ENCODE measurements around the gene DDX42.

The DDX42 gene

DNA sequence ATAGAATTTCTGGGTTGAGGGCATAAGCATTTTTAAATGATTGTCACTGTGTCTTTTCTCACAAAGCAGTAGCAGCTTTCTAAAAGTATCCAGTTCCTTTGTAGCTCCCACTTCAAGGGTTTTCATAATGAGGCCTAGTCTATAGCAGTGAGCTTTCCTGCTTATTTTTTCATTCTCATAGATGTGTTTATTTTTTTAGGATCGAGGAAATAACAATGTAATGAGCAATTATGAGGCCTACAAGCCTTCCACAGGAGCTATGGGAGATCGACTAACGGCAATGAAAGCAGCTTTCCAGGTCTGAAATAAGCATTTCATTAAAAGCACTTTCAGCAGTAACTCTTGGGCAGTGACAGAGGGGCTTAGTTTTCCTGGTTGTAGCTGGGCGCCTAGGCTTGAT lies 42.7 kb downstream of the DDX42 start:
- DNase-seq = no peak
- intact Hi-C loops (cut with DNase I) = no loop called here

DNA sequence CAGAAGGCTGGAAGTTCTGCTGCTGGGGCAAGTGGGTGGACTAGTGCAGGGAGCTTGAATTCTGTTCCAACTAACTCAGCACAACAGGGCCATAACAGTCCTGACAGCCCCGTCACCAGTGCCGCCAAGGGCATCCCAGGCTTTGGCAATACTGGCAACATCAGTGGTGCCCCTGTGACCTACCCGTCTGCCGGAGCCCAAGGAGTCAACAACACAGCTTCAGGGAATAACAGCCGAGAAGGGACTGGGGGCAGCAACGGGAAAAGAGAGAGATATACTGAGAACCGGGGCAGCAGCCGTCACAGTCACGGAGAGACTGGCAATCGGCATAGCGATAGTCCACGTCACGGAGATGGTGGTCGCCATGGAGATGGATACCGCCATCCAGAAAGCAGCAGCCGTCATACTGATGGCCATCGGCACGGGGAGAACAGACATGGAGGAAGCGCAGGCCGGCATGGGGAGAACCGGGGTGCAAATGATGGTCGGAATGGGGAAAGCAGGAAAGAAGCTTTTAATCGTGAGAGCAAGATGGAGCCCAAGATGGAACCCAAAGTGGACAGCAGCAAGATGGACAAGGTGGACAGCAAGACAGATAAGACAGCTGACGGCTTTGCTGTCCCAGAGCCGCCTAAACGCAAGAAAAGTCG lies 43.9 kb downstream of the DDX42 start:
- intact Hi-C loops (cut with DNase I) = no loop called here
- DNase-seq = no peak

DNA sequence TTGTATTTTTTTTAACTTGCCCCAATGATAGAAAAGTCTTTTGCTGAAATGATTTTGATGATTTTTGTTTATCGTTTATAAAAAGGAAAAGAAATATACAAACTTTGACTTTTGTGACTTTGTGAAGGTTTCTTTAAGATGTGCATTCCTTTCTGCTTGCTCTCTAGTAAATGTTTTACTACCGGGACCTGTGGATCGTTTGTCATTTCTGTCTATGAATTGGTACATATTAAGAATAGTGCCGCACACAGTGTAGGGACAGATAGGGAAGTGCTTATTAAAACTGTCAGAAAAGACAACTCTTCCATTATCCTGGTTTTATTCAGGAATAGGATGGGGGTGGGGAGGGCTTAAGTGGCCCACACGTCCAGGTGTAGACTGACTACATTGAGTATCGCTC lies 45.2 kb downstream of the DDX42 start:
- intact Hi-C loops (cut with DNase I) = no loop called here
- no peak for DNase-seq

DNA sequence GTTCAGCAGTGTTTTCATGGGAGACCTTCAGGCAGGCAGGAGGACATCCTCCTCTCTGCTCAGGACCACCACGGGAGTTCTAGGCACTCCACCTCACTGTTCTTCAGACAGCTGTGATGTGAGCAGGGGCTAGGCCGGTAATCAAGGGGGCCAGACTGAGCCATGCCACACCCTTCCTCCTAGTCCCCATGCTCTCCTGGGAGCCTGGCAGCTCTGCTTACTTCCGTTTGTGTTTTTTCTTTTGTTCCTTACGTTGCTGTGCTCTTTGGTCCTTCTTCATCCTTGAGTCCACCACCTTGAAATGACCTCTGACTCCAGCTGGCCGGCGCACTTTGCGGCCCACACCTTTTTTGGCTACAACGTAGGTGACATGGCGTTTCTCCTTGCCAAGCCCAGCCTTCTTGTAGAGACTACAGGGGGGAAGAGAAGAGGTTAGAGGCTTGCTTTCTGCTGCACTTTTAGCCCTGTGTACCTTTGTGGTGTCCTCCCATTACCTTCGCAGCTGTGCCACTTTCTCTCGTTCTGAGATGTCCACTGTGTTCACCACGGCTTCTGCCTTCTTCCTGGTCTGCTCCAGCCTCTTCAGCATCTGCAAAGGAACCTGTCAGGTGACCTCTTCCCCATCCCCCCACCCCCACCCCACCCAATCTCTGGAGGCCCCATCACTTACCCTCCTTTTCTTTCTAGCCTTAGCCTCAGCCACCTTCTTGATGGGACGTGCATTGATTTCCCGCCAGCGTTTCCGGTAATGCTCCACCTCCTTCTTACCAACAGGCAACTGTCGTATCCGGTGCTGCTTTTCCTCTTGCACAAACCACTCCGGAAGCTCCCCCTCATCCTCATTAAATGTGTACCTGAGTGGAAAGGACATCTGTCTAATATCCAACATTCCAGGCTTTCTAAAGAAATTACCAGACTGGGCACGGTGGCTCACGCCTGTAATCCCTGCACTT lies 45.9 kb downstream of the DDX42 start:
- no peak for DNase-seq
- intact Hi-C loops (cut with DNase I) = no loop called here

DNA sequence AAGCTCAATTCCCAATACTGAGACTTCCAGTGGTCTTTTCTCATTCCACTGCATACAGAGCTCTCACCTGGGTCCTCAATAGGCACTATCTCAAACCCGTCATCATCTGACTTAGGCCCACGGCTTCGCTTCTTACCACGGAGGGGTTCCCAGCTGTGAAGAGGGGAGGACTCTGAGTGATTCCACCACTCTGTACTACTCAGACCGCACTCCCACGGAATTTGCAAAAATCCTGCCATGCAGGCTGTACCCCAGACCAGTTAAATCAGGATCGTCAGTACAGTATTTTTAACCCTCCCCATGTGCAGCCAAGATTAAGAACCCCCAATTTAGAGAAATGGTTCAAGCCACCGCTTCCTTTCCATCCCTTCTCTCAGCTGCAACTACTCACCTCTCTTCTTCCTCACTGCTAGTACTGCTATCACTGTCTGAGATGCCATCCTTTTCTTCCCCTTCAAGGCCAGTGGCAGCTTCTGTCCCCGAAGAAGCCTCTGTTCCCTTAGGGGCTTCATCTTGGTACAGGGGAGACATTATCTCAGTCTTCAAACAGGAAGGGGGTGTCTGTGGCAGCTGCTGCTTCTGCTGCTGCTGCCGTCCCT lies 47.1 kb downstream of the DDX42 start:
- intact Hi-C loops (cut with DNase I) = no loop called here

DNA sequence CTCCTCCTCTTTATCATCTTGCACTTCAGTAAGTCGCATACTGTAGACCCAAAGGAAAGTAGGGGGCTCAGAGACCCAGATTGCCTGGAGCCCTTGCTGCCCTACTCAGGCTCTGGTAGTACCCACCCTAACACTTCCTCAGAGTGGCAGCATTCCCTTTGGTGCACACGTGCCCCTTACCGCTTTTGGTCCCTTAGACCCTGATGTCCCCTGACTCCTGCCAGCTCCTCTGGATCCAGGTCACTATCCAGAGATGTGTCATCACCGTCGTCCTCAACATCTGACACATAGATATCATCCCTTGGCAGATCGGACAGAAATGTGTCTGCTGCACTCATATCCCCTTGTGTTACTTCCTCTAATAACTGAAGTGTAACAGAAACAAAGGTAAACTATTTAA lies 47.8 kb downstream of the DDX42 start:
- intact Hi-C loops (cut with DNase I) = no loop called here
- no peak for DNase-seq

More for the DNA sequence above, 47.1 kb downstream of the DDX42 start:
- no peak for DNase-seq

DNA sequence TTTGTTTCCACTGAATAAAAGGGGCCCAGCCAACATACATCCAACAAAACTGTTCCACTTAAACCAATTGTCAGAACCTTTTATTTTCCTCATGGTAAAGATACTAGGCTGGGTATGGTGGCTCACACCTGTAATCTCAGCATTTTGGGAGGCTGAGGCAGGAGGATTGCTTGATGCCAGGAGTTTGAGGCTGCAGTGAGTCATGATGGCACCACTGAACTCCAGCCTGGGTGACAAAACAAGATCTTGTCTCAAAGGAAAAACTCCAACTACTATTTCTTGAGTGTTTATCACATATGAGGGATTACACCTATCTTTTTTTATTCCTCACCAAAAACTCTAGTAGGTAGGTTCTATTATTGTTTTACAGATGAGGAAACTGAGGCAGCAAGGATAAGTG lies 48.6 kb downstream of the DDX42 start:
- no peak for DNase-seq
- intact Hi-C loops (cut with DNase I) = no loop called here

DNA sequence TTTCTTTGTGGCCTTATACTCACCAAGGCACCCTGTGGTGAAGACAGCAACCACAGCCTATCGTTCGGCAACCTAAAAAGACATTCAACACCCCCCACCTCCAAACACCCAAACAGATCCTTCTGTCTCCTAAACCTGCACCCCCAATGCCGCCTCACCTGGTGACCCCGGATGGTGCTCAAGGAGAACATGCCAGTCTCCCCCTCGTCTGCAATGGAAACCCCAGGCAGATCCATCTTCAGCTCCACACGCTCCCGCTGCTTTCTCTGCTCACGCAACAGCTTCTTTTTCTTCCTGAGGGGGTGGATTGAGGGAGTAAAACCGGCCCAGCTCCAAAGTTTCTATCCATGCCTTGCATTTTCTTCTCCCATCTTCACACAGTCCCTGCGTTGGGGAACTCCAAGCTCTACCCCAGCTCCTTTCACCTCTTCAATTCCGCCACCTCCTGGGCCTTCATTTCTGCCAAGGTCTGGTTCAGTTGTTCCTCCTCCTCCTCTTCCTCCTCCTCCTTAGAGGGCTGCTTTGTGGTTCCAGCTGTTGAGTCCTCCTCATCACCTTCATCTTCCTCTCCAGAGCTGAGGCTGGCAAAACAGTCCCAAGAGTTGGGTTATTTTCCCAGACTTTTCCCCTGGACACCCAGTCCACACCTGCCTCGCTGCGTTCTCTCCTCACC lies 49.8 kb downstream of the DDX42 start:
- intact Hi-C loops (cut with DNase I) = no loop called here
- no peak for DNase-seq

DNA sequence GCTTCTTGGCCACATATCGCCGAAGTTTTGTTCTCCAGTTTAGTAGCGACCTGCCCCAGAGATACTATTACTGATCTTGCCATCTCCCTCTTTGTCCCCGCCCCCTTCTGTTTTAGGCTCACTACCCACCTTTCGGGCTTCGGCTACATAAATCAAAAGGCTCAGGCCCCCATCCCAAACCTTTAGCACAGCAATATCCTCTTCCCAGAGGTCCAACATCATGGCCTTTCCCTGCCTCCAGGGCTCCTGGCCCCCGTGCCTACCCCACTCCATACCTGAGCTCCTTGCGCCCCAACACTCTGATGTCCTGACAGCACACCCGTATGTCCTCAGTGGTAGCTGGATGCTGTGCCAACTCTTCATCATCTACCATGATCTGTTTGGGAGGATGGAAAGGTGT lies 50.4 kb downstream of the DDX42 start:
- DNase-seq = no peak
- intact Hi-C loops (cut with DNase I) = no loop called here

DNA sequence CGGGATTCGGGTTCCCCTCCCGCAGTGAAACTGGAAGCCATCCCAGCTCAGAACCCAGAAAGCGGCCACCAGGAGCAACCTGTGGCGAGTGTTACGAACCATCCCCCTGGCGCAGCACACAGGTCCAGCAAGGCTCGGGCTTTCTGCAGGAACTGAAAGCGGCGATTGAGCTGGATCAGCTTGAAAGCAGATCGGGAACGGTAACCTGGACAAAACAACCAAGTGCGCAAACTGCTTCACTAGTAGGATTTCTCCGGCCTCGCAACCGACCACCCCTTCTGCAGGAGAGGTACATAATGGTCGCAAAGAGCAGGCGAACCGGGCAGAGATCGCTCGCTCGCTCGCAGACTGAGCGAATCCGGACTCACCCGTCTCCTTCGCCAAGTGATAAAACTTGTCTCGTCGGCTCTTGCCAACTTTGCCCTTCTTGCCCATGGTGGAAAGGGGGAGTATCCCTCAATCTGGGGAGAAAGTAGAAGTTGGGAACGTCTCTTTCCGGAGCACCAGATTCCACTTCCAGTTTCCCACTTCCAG lies 52.6 kb downstream of the DDX42 start:
- intact Hi-C loops (cut with DNase I) = loop anchor here (5.0 kb wide), 1 partner anchor 54 kb away; the partner anchor contains the start of genes CCDC47 and DDX42
- DNase-seq = no peak

DNA sequence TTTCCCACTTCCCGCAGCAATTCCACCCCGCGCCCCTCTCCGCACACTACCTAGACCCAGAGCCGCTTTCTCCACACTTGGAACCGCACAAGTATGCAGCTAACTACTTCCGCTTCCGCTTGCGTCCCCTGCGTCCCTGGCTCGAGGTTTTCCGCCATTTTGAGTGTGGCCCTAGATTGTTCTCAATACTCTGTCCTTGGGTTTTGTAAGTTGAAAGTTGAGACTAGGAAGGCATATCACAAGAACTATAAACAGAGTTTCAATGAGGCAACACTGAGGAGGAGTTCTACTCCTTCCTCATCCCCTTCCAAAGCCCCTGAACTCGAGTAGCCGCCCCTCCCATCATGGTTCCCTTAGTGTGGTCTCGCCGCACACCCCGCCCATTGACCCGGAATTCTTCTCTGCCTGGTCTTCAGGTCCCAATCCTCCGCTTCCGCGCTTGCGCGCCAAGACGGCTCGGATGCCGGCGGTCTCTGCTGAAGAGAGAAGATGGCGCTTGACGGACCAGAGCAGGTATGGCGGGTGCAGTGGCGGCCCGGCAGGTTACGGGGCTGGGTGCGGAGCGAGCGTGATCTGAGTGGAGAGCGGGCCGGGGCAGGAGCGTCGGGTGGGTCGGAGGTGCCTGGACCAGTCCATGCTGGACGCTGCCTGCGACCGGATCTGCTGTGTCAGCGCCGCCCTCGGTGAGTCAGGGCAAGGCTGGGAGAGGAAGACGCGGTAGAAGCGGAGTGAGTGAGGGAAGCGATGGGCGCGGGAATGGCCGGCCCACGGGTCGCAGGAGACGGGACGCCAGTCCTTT lies 53.2 kb downstream of the DDX42 start, which contains the start of the genes FTSJ3 and PSMC5:
FTSJ3 (minus strand) TSS at position 662 of the 799 bp plus-strand sequence. CDS start 761 bp downstream, outside the sequence.
PSMC5 (plus strand) TSS at position 430 of the 799 bp plus-strand sequence; CDS start at position 490, 60 bp downstream.
- intact Hi-C loops (cut with DNase I) = loop anchor here (5.0 kb wide), 1 partner anchor 55 kb away; the partner anchor contains the start of genes CCDC47 and DDX42
- DNase-seq = peak; percentile 96 to 99 (median 98)

DNA sequence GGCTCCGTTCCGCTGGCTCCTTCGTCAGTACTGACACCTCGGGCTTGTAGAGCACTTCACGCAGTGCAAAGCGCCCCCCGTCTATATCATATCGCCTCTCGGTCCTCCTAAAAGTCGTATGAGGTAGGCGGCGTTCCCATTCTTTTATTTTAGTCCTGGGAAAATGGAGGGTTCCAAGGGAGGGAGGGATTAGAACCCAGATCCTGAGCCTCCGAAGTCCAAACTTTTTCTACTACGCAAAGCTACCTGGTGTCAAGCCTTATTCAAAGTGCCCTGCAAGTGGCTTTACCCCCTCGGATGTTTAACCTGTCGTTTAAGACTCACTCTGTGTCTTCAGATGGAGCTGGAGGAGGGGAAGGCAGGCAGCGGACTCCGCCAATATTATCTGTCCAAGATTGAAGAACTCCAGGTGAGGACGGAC lies 53.8 kb downstream of the DDX42 start:
- DNase-seq = no peak
- intact Hi-C loops (cut with DNase I) = loop anchor here (5.0 kb wide), 1 partner anchor 56 kb away; the partner anchor contains the start of genes CCDC47 and DDX42

DNA sequence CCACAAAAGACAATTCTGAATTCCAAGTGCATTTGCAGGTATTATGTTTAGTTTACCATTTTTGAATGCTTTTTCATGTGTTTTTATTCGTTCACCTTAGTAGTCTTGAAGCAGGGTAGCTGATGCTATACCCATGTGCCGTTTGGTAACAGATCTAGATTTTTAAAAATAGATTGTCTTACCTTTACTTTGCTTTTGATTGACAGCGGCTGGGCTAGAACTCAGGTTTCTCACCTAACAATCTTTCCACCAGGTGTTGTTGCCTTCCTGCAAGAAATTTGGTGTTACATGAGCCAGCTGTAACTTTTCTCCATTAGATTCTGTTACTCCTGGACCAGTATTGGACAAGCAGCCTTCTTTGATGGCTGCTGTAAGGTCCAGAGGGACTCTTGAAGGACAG lies 55.0 kb downstream of the DDX42 start:
- DNase-seq = no peak
- intact Hi-C loops (cut with DNase I) = loop anchor here (5.0 kb wide), 1 partner anchor 57 kb away; the partner anchor contains the start of genes CCDC47 and DDX42

DNA sequence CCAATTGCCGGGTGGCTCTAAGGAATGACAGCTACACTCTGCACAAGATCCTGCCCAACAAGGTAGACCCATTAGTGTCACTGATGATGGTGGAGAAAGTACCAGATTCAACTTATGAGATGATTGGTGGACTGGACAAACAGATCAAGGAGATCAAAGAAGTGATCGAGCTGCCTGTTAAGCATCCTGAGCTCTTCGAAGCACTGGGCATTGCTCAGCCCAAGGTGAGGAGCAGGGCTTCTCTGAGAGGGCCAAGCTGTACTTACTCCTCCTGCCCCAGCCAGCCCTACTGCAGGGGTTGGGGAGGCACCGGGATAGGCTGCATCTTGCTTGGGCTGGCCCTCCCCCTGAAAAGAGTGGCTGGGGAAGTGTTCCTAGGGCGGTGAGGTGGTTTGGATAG lies 56.3 kb downstream of the DDX42 start:
- DNase-seq = no peak
- intact Hi-C loops (cut with DNase I) = no loop called here

DNA sequence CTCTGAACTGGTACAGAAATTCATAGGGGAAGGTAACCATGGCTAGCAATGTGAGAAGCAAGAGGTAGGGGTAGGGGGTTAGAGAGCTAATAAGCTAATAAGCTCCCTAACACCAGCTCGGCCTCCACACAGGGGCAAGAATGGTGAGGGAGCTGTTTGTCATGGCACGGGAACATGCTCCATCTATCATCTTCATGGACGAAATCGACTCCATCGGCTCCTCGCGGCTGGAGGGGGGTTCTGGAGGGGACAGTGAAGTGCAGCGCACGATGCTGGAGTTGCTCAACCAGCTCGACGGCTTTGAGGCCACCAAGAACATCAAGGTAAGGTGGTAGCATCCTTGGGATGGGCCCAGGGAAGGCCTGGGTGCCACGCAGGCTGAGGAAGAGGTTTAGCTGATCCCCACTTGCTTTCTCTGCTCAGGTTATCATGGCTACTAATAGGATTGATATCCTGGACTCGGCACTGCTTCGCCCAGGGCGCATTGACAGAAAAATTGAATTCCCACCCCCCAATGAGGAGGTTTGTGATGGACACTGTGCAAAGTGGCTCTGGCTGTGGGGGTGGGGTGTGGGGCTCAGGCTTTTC lies 57.0 kb downstream of the DDX42 start:
- DNase-seq = no peak
- intact Hi-C loops (cut with DNase I) = no loop called here

DNA sequence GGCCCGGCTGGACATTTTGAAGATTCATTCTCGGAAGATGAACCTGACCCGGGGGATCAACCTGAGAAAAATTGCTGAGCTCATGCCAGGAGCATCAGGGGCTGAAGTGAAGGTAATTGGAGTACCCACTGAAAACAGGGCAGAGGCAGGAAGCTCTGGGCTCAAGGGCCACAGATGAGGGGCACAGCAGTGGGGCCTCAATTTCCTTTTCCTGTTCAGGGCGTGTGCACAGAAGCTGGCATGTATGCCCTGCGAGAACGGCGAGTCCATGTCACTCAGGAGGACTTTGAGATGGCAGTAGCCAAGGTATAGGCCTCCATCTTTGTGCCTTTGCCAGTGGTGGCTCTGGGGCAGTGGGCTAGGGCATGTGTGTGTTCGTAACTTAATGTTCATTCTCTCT lies 57.5 kb downstream of the DDX42 start:
- intact Hi-C loops (cut with DNase I) = no loop called here
- DNase-seq = no peak

DNA sequence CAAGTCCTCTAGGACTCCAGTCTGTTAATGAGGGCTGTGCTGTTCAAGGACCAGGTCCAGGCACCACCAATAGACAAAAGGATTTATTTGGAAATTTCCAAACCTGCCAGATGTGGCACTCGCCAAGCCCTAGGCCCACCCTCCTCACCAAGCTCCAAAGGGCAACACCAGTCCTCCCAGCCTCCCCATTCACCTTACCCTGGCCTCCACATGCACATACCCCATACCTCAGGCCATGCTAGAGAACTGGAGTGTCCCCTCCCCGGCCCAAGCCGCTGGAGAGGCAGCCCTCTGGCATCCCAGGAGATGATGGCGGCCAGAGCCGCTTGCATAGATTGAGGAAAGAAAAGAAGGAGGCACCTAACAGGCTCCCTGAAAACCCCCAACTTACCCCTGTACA lies 58.0 kb downstream of the DDX42 start:
- intact Hi-C loops (cut with DNase I) = no loop called here
- DNase-seq = no peak

DNA sequence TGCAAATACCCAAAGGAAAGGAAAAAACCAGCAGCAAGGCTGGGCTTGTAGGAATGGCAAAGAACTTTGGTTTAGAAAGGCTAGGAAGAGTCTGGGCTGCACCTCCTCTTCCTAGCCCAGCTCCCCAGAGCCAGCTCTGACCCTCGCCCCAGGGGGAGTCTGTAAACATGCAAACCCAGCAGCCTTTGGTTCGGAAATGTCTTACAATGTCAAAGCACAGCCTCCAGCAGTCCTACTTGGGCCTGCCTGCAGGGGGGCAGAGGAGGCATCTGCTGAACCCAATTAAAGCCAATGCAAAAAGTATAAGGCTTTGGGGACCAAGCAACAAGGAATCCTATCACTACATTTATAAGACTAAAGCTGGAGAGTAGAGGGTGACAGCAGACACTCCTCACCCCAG lies 58.5 kb downstream of the DDX42 start:
- no peak for DNase-seq
- intact Hi-C loops (cut with DNase I) = no loop called here
